HG02981 (cell line): ENCODE data around the gene ICAM4.
"Not testable (repeated sequence)": the region's sequence is repeated elsewhere in the genome, so short reads cannot be mapped to it uniquely, and the experiment has no call there.

Experiments used
- ATAC-seq: cut with Tn5 transposase; IDR thresholded peaks from one replicate; pipeline ENCODE4 v1.9.1; 2021; ENCODE audit warnings: mild to moderate bottlenecking, moderate library complexity; ENCODE audit not compliant: unreplicated experiment

ICAM4 gene

DNA sequence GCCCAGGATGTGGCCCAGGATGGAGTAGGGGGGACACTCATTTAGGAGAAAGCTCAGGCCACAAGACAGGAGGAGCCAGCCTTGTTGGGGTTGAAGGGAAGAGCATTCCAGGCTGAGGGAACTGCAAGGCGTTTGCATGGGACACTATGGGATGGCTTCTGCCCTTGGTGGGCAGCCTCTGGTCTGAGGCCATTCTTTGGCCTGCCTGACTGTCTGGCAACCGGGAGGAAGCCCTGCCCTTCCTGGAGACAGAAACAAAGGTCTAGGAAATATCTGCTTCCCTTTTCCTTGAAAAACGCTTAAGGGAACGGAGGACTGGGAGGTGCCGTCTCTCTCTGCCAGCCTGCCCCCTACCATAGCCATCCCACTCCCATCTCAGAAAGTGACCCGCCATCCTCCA is 18.7 kb upstream of the ICAM4 start:
- ATAC-seq, result no peak

DNA sequence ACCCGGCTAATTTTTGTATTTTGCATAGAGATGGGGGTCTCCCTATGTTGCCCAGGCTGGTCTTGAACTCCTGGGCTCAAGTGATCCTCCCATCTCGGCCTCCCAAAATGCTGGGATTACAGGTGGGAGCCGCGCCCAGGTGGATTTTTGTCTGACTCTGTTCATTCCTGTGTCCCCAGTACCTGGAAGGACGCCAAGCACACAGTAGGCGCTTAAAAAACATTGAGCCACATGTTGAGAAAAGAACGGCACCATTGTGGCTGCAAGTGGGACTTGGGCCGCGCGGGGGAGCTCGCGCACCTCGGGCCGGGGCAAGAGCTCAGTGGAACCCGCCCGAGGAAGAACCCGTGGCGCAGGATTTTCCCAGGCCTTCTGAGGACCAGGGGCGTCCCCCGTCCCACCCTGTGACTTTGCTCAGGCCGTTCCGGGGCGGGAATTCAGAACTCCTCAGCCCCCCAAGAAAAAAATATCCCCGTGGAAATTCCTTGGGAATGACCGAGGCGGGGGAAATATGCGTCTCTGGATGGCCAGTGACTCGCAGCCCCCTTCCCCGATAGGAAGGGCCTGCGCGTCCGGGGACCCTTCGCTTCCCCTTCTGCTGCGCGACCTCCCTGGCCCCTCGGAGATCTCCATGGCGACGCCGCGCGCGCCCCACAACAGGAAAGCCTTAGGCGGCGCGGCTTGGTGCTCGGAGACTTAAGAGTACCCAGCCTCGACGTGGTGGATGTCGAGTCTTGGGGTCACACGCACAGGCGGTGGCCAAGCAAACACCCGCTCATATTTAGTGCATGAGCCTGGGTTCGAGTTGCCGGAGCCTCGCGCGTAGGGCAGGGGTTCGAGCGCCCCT is 17.2 kb upstream of the ICAM4 start:
- ATAC-seq, result peak; percentile 32

DNA sequence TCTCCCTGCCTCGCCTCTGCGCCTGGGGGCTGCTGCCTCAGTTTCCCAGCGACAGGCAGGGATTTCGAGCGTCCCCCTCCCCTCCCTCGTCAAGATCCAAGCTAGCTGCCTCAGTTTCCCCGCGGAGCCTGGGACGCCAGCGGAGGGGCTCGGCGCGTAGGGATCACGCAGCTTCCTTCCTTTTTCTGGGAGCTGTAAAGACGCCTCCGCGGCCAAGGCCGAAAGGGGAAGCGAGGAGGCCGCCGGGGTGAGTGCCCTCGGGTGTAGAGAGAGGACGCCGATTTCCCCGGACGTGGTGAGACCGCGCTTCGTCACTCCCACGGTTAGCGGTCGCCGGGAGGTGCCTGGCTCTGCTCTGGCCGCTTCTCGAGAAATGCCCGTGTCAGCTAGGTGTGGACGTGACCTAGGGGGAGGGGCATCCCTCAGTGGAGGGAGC is 16.6 kb upstream of the ICAM4 start:
- peak; percentile 36 for ATAC-seq

DNA sequence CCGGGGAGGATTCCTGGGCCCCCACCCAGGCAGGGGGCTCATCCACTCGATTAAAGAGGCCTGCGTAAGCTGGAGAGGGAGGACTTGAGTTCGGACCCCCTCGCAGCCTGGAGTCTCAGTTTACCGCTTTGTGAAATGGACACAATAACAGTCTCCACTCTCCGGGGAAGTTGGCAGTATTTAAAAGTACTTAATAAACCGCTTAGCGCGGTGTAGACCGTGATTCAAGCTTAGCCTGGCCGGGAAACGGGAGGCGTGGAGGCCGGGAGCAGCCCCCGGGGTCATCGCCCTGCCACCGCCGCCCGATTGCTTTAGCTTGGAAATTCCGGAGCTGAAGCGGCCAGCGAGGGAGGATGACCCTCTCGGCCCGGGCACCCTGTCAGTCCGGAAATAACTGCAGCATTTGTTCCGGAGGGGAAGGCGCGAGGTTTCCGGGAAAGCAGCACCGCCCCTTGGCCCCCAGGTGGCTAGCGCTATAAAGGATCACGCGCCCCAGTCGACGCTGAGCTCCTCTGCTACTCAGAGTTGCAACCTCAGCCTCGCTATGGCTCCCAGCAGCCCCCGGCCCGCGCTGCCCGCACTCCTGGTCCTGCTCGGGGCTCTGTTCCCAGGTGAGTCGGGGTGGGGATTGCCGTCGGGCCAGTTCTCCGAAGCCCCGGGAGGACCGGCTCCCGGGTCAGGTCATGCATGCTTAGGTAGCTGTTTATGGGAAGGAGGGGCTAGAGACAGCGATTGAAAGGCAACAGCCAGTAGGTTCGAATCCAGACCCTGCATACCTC is 15.9 kb upstream of the ICAM4 start, which contains the start of gene ICAM1:
TSS of gene ICAM1 (plus strand) at position 505 of the 779 bp plus-strand sequence. CDS start at position 545, 40 bp downstream.
- peak; percentile 48 for ATAC-seq

DNA sequence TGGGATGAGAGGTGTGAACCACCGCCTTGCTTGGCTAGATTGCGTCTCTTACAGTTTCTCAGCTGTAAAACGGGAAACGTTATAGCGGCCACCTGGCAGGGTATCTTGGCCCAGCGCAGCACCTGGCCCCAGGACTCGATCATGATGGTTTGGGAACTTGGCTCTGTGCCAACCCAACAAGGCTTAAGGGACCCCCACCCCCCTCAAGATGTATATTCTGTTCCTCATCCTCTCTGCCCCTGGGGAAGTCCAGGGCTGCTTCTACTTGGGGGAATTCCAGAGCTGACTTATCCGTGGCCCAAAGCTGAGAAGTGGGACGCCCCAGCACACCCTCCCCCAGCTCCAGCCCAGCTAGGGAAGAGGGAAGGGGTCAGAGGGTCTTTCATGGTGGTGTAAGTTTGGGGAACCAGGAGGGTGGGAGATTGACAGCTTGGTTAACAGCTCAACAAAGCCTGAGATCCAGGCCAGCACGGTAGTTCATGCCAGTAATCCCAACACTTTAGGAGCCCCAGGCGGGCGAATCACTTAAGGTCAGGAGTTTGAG is 15.1 kb upstream of the ICAM4 start:
- no peak for ATAC-seq

DNA sequence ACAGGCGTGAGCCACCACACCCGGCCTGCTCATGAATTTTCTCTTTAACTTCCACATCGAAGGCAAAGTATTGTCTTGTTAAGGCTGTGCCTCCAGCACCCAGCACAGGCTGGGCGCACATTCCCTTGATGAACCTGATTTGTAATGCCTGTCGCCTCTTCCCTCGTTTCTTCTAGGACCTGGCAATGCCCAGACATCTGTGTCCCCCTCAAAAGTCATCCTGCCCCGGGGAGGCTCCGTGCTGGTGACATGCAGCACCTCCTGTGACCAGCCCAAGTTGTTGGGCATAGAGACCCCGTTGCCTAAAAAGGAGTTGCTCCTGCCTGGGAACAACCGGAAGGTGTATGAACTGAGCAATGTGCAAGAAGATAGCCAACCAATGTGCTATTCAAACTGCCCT is 12.2 kb upstream of the ICAM4 start:
- ATAC-seq, result no peak

DNA sequence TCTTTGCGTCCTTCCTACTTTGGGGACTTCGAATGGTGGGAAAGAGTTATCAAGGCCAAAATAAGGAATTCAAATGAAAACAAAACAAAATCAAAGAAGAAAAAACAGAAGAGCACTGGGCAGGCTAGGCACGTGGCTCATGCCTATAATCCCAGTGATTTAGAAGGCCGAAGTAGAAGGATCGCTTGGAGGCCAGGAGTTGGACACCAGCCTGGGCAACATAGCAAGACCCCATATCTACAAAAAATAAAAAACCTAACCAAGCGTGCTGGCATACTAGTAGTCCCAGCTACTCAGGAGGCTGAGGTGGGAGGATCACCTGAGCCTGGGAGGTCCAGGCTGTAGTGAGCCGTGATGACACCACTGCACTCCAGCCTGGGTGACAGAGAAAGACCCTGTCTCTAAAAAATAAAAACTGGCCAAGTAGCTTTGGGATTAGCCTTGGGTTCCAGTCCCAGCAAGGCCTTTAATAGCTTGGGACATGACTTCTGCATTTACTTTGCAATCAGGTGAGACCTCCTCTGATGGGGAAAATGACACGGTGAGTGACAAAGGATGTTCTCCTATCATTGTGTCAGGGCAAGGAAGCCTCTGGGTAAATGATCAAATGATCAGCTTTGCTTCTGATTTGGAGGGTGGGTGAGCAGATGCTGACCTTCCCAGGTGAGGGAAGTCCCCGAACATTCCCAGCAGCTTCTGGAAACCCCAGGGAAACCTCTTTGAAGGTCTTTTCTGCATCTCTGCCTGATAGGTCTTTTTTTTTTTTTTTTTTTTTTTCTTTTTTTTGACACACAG is 8.8 kb upstream of the ICAM4 start:
- ATAC-seq, result no peak

DNA sequence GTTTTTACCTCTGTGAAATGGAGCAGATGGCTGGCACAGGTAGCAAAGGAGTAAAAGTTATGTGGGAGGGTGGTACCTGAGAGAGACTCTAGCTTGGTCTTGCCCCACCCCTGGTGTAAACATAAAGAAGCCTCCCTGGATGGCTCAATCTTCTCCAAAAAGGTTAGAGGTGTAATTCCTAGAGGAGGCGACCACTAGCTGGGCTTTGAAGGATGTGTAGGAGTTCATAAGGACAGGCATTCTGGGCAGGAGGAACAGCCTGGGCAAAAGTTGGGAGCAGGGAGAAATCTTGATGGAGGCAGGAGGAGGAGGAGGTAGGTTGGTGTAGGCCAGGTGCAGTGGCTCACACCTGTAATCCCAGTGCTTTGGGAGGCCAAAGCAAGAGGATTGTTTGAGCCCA is 7.8 kb upstream of the ICAM4 start:
- no peak for ATAC-seq

DNA sequence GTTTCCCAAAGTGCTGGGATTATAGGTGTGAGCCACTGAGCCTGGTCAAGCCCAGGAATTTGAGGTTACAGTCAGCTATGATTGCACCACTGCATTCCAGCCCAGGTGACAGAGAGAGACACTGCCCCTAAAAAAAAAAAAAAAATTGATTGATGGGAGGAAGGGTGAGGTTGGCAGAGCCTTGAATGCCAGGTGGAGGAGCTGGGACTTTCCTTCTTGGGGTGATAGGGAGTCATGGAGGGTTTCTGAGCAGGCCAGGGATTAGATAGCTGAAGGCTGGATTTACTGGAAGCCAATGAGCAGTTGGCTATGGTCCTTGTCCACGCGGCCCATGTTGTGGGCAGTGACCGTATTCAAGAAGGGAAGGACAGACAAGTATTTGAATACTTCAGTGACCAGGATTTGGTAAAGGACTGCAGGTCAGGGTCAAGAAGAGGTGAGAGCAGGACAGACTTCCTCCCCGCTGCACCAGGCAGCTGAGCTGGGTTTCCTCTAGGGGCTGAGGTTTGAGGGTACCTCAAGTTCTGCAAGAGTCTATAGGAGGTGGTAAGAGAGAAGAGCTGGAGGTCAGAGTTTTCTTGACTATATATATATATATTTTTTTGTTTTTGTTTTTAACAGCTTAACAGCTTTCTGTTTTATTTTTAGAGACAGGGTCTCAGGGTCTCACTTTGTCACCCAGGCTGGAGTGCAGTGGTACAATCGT is 6.9 kb upstream of the ICAM4 start:
- ATAC-seq, result no peak

DNA sequence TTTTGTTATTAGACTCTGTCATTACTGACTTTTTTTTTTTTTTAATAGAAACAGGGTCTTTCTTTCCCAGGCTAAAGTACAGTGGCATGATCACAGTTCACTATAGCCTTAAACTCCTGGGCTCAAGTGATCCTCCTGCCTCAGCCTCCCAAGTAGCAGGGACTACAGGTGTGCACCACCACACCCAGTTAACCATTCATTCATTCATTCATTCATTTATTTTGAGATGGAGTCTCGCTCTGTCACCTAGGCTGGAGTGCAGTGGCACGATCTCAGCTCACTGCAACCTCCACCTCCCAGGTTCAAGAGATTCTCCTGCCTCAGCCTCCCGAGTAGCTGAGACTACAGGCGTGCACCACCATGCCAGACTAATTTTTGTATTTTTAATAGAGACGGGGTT is 4.7 kb upstream of the ICAM4 start:
- not testable (repeated sequence) for ATAC-seq

DNA sequence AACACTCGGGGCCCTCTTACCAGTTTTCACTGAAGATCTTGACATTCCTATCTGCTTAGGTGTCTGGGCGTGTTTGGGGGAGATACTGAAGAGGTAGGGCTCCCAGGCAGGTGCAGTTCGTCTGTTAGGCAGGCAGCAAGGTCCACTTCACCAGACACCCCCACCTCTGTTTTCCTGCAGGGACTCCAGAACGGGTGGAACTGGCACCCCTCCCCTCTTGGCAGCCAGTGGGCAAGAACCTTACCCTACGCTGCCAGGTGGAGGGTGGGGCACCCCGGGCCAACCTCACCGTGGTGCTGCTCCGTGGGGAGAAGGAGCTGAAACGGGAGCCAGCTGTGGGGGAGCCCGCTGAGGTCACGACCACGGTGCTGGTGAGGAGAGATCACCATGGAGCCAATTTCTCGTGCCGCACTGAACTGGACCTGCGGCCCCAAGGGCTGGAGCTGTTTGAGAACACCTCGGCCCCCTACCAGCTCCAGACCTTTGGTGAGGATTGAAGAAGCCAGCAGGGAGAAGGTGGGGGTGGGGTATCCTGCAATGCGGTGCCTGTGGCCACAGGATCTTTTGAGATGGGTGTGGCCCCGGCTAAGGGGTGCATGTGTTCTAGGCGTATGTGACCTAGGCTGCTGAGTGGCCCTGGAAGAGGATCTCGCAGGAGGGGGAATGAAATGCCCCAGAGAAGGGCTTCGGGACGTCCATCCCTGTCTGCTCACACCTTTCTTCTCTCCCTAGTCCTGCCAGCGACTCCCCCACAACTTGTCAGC is 3.3 kb upstream of the ICAM4 start:
- no peak for ATAC-seq

DNA sequence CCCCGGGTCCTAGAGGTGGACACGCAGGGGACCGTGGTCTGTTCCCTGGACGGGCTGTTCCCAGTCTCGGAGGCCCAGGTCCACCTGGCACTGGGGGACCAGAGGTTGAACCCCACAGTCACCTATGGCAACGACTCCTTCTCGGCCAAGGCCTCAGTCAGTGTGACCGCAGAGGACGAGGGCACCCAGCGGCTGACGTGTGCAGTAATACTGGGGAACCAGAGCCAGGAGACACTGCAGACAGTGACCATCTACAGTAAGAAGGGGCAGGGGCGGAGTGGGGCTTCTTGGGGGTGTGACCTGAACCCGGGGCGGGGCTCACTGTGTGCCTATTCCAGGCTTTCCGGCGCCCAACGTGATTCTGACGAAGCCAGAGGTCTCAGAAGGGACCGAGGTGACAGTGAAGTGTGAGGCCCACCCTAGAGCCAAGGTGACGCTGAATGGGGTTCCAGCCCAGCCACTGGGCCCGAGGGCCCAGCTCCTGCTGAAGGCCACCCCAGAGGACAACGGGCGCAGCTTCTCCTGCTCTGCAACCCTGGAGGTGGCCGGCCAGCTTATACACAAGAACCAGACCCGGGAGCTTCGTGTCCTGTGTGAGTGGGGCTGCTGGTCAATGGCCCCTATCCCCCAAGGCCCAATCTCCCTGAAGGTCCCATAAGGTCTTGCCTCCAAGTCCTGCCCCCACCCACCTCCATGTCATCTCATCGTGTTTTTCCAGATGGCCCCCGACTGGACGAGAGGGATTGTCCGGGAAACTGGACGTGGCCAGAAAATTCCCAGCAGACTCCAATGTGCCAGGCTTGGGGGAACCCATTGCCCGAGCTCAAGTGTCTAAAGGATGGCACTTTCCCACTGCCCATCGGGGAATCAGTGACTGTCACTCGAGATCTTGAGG is 2.4 kb upstream of the ICAM4 start:
- ATAC-seq, result no peak

DNA sequence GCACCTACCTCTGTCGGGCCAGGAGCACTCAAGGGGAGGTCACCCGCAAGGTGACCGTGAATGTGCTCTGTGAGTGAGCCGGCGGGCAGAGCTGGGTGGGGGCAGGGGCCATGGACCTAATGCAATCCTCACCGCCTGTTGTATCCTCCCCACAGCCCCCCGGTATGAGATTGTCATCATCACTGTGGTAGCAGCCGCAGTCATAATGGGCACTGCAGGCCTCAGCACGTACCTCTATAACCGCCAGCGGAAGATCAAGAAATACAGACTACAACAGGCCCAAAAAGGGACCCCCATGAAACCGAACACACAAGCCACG is 1.8 kb upstream of the ICAM4 start:
- no peak for ATAC-seq

DNA sequence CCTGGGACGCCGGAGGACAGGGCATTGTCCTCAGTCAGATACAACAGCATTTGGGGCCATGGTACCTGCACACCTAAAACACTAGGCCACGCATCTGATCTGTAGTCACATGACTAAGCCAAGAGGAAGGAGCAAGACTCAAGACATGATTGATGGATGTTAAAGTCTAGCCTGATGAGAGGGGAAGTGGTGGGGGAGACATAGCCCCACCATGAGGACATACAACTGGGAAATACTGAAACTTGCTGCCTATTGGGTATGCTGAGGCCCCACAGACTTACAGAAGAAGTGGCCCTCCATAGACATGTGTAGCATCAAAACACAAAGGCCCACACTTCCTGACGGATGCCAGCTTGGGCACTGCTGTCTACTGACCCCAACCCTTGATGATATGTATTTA is 1.4 kb upstream of the ICAM4 start:
- ATAC-seq, result no peak

DNA sequence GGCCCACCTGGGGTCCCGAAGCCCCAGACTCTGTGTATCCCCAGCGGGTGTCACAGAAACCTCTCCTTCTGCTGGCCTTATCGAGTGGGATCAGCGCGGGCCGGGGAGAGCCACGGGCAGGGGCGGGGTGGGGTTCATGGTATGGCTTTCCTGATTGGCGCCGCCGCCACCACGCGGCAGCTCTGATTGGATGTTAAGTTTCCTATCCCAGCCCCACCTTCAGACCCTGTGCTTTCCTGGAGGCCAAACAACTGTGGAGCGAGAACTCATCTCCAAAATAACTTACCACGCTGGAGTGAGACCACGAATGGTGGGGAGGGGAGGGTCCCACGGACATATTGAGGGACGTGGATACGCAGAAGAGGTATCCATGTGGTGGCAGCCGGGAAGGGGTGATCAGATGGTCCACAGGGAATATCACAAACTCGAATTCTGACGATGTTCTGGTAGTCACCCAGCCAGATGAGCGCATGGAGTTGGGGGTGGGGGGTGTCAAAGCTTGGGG is 2.0 kb downstream of the ICAM4 start:
- ATAC-seq, result no peak

DNA sequence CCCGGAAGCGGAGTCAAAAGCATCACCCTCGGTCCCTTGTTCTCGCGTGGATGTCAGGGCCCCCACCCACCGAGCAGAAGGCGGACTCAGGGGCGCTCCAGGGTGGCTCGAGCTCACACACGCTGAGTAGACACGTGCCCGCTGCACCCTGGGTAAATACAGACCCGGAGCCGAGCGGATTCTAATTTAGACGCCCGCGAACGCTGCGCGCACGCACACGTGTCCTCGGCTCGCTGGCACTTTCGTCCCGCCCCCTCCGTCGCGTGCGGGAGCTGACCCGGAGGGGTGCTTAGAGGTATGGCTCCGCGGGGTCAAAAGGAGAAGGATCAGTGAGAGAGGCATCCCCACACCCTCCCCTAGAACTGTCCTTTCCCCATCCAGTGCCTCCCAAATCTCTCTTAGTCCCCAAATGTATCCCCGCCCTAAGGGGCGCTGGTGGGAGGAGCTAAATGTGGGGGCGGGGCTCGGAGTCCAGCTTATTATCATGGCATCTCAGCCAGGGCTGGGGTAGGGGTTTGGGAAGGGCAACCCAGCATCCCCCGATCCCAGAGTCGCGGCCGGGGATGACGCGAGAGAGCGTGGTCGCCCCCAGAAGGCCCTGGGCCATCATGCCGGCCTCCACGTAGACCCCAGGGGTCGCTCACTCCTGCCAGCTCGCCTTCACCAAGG is 2.5 kb downstream of the ICAM4 start:
- ATAC-seq, result no peak

DNA sequence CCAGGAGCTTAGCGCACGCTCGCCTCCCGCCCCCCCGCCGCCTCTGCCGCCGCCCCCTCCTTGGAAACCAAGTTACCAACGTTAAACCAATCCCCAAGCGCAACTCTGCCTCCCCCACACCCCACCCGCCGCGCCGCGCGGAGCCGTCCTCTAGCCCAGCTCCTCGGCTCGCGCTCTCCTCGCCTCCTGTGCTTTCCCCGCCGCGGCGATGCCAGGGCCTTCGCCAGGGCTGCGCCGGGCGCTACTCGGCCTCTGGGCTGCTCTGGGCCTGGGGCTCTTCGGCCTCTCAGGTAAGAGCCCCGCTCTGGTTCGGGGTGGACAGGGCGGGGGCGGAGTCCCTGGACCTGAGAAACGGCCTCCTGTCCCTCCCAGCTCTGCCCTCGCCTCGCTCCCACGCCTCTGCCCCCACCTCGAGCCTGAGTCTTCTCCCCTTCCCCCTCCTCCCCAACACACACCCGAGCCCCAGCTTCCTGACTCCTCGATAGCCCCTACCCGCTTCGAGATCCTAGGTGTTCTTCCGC is 3.1 kb downstream of the ICAM4 start, which contains the start of gene ICAM5:
TSS of gene ICAM5 (plus strand) at position 117 of the 521 bp plus-strand sequence. CDS start at position 209, 92 bp downstream.
- no peak for ATAC-seq
